HG02852 (cell line): ENCODE measurements around the gene GUCY2C.
"Not testable (repeated sequence)": the region's sequence is repeated elsewhere in the genome, so short reads cannot be mapped to it uniquely, and the experiment has no call there.

ENCODE experiments used
- ATAC-seq: cut with Tn5 transposase; IDR thresholded peaks from one replicate; pipeline ENCODE4 v1.9.1; 2021; ENCODE audit warnings: mild to moderate bottlenecking, moderate library complexity; ENCODE audit not compliant: unreplicated experiment

The GUCY2C gene

GRCh38 chr12:14696265-14696741, at the start of gene GUCY2C:
TSS of gene GUCY2C (minus strand) at chr12:14696599. CDS start at chr12:14696448, 151 bp downstream.
- no peak for ATAC-seq

GRCh38 chr12:14743061-14743460, 46.7 kb upstream of the GUCY2C start:
- ATAC-seq = no peak

DNA sequence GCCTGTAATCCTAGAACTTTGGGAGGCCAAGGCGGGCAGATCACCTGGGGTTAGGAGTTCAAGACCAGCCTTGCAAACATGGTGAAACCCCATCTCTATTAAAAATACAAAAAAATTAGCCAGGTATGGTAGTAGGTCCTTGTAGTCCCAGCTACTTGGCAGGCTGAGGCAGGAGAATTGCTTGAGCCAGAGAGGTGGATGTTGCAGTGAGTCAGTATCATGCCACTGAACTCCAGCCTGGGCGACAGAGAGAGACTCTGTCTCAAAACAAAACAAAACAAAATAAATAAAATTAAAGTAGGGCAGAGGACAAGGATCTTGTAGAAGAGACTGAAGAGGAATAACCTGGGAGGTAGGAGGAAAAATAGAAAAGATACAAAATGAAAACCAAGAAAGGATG, 45.5 kb upstream of the GUCY2C start:
- ATAC-seq = no peak

DNA sequence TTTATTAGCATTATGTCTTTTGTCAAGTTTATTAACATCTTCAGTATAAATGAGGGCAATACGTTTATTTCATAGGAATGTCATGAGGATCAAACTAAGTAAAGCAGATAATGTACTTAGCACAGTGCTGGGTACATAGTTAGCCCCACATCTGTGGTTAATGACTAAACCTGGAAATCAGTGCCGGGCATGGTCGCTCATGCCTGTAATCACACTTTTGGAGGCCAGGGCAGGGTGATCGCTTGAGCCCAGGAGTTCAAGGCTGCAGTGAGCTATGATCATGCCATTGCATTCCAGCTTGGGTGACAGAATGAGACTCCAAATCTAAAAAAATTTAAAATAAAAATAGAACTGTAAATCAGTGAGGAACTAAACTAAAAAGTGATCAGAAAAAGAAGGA, 44.8 kb upstream of the GUCY2C start:
- ATAC-seq = no peak

DNA sequence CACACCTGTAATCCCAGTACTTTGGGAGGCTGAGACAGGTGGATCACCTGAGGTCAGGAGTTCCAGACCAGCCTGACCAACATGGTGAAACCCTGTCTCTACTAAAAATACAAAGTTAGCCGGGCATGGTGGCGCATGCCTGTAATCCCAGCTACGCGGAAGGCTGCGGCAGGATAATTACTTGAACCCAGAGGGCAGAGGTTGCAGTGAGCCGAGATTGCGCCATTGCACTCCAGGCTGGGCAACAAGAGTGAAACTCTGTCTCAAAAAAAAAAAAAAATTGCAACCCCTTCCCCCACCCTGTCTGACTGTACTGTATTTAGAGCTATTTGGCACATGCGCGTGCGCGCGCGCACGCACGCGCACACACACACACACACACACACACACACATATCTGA, 40.0 kb upstream of the GUCY2C start:
- not testable (repeated sequence) for ATAC-seq

- ATAC-seq = no peak
Measured at GRCh38 chr12:14731821-14732220, 35.4 kb upstream of the GUCY2C start.

GRCh38 chr12:14729586-14729985, 33.2 kb upstream of the GUCY2C start:
- ATAC-seq = no peak

DNA sequence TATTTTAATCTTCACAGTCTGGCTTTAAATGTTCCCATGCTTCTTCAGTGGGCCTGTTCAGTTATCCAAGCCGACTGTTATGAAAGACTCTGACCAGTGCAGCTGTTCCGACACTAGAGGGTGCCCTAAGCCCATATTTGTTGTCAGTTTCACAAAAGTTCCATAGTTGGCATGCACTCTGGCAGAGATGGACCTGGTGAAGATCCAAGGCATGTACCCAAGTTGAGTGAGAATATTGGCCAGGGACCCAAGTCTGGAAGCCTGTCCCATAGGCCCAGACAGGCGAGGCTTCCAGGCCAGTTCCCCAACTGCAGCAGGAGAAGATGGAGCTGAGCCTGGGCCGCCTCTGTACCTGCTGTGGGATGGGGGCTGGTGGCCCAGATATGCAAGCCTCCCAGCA, 27.4 kb upstream of the GUCY2C start:
- peak; percentile 67 for ATAC-seq

GRCh38 chr12:14716848-14717444, 20.5 kb upstream of the GUCY2C start:
- no peak for ATAC-seq

- ATAC-seq = no peak
Measured at GRCh38 chr12:14714437-14714836, 18.0 kb upstream of the GUCY2C start.

DNA sequence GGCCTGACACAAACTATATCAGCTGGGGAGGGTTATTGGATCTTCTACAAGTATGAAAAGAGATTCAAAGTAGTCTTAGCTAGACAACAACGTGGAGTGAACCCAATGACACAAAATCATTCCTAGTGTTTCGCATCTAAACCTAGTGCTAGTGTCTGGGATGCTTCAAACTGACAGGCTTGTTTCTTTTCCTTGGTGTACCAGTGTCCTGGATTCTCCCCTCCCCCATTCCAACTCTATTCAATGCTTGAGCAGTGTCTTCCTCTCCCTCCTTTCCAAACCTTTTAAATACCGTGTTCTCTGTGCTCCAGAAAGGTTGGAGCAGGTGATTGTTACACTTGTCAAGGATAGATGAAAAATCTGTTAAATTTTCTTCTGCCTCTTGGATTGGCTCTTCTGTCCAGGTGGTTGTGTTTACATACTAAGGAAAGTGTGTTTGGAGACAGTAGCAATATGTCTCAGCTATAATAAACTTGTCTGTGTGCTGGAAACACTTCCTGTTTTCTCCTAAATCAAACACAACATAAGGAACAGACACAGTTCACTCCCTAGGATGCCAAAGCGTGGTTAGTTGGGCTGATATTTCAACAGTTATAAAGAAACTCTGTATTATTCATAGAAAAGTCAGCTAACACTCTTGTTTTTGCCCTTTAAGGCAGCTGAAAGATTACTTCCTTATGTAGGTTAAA, 14.4 kb upstream of the GUCY2C start:
- no peak for ATAC-seq

- no peak for ATAC-seq
Measured at GRCh38 chr12:14701809-14702568, 5.6 kb upstream of the GUCY2C start.

DNA sequence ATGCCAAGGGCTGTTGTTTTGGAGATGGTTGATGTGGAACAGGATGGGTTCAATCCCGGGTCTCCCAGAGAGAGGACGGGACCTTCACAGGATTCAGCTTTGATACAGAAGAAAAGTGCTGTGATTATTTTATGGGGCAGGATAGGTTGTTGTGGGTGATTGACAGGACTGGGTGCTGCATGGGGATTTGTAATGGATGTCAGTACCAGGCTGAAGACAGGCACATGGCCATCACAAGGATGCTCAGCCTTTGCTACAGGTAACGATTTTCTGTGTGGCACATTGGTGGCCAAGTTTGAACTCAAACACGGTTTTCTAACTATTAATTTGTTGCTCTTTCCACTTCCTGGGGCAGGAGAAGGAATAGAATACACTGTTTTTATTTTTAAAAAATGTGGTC, 4.5 kb upstream of the GUCY2C start:
- ATAC-seq = no peak

DNA sequence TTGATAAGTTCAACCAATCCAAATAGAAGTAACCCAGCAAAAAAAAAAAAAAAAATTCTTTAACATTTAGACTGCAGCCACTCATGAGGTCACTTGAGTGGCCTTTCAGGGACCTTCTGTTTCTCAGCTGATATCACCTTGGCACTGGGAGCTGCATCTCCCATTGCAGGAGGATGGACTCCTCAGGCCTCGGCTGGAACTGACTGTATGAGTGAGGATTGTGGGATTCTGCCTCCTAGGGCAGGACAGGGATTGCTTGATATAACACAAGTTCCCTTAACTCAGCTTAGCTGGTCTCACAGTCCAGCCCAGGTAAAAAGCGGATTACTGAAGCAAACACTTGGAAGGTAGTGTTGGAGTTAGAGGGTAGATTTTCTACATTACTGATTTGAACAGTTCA, 3.5 kb upstream of the GUCY2C start:
- no peak for ATAC-seq

DNA sequence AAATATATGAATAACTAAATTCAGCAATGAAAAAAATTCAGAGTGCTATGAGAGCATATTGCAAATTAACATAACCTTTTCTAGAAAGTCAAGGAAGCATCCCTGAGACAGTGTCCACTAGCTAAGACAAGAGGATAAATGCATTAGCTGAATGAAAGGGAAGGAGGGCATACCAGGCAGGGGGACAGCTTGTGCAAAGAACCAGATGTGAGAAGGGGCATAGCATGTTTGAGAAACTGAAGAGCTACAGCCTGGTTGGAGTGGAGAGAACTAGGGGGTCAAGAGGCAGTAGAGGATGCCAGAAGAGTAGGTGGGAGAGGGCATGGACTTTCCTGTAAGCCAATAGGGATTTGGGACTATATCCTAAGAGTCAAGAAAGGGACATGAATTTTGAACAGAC, 2.2 kb upstream of the GUCY2C start:
- ATAC-seq = no peak

- ATAC-seq = no peak
Measured at GRCh38 chr12:14695715-14696141, 671 bp downstream of the GUCY2C start.

- no peak for ATAC-seq
Measured at GRCh38 chr12:14694970-14695369, 1.4 kb downstream of the GUCY2C start.

DNA sequence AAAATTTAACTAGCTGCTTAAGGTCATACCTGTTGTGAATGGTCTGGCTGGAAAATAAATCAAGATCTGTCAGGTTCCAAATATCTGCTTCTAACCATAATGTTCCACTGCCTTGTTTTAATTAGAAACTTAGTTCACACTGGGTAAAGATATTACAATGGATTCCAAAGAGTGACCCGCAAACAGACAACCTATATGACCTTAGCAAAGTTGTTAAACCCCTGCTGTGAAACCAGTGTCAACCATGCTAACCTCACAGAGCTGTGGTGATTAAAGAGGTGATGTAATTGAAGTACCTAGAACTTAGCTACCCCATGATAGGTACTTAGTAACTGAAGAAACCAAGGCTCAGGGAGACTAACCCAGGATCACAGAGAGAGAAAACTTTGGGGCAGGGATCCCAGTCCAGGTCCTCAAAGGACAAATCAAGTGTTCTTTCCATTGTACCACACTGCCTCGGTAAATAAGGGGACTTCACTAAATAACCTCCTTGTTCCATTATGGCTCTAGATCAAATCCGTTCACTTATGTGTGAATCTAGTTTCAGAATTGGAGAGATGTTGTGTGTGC, 2.2 kb downstream of the GUCY2C start:
- ATAC-seq = no peak

- ATAC-seq = no peak
Measured at GRCh38 chr12:14693116-14693515, 3.3 kb downstream of the GUCY2C start.

DNA sequence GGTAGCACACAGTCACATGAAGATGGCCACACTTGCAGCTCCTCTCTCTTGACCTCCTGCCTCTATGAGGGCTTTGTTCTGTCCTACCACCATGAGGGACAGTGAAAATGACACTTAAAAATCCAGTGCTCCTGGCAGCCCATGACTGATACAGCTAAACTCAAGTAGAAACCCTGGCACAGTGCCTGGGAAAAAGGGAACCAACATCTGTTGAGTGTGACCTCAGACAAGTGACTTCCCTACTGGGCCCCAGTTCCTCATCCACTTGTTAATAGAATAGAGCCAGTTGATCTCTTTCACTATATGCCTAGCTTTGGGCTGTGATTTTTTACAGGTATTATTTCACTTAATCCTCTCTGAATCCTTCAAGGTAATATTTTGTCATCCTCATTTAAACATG, 4.8 kb downstream of the GUCY2C start:
- ATAC-seq = no peak

- ATAC-seq = peak; percentile 49
Measured at GRCh38 chr12:14689996-14690395, 6.4 kb downstream of the GUCY2C start.

DNA sequence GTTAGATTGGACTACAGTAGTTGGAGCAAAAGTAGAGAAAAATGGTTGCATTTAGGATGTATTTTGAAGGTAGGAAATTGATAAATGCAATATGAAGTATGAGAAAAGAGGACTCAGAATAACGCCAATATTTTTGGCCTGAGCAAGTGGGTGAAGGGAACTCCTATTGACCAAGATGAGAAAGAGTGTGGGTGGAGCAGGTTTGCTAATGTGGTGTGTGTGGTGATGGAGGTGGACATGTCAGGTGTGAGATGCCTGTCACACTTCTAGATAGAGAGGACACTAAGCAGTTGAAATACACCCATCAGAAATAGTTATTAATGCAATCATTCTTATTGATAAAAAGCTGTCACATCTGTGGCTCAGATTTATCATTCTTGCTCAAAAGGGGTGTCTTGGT, 7.3 kb downstream of the GUCY2C start:
- no peak for ATAC-seq
